Right hindlimb (tissue), 1 donor: ENCODE data around the gene RAD51C.
"Not testable (repeated sequence)": the region's sequence is repeated elsewhere in the genome, so short reads cannot be mapped to it uniquely, and the experiment has no call there.

Experiments used
- DNase-seq: peaks from one replicate; pipeline ENCODE4 v3.0.0-alpha.2; 2018

Gene RAD51C

GRCh38 chr17:58692239-58693055, at the start of gene RAD51C:
TSS of gene RAD51C (plus strand) at chr17:58692602. CDS start at chr17:58692644, 42 bp downstream.
- DNase-seq: peak; percentile 91

GRCh38 chr17:58643147-58643546, 49.3 kb upstream of the RAD51C start:
- no peak for DNase-seq

- DNase-seq: no peak
Observed at GRCh38 chr17:58648236-58648635, 44.2 kb upstream of the RAD51C start.

GRCh38 chr17:58657962-58658803, 34.2 kb upstream of the RAD51C start:
- not testable (repeated sequence) for DNase-seq

- DNase-seq: peak; percentile 91
Observed at GRCh38 chr17:58658804-58659713, 33.3 kb upstream of the RAD51C start.

GRCh38 chr17:58659714-58660084, 32.7 kb upstream of the RAD51C start:
- not testable (repeated sequence) for DNase-seq

- DNase-seq: no peak
Observed at GRCh38 chr17:58660621-58661020, 31.8 kb upstream of the RAD51C start.

GRCh38 chr17:58661499-58661898, 30.9 kb upstream of the RAD51C start:
- no peak for DNase-seq

- DNase-seq: no peak
Observed at GRCh38 chr17:58664302-58664701, 28.1 kb upstream of the RAD51C start.

- peak; percentile 35 for DNase-seq
Observed at GRCh38 chr17:58665946-58666857, 26.2 kb upstream of the RAD51C start.

GRCh38 chr17:58666858-58667267, 25.5 kb upstream of the RAD51C start:
- DNase-seq: peak; percentile 63

GRCh38 chr17:58667934-58668597, 24.3 kb upstream of the RAD51C start:
- no peak for DNase-seq

GRCh38 chr17:58668598-58668935, 23.8 kb upstream of the RAD51C start:
- no peak for DNase-seq

- no peak for DNase-seq
Observed at GRCh38 chr17:58669853-58670252, 22.5 kb upstream of the RAD51C start.

GRCh38 chr17:58671969-58672368, 20.4 kb upstream of the RAD51C start:
- DNase-seq: no peak

- no peak for DNase-seq
Observed at GRCh38 chr17:58677194-58677880, 15.1 kb upstream of the RAD51C start.

GRCh38 chr17:58678287-58678686, 14.1 kb upstream of the RAD51C start:
- not testable (repeated sequence) for DNase-seq

- no peak for DNase-seq
Observed at GRCh38 chr17:58679263-58680037, 13.0 kb upstream of the RAD51C start.

GRCh38 chr17:58680038-58680369, 12.4 kb upstream of the RAD51C start:
- DNase-seq: no peak

- no peak for DNase-seq
Observed at GRCh38 chr17:58684003-58684402, 8.4 kb upstream of the RAD51C start.
